NCI-H2029 treated with DMSO at 0.1 percent for 48 hours (cell line): Measurements from ENCODE around the gene PDLIM7.
A peak's percentile ranks its signal among the peaks of the same experiment; 100 is the strongest.

Experiments used
- DNase-seq: peaks from one replicate; lab custom pipeline; 2025; lab: John Stamatoyannopoulos, UW

The PDLIM7 gene

DNA sequence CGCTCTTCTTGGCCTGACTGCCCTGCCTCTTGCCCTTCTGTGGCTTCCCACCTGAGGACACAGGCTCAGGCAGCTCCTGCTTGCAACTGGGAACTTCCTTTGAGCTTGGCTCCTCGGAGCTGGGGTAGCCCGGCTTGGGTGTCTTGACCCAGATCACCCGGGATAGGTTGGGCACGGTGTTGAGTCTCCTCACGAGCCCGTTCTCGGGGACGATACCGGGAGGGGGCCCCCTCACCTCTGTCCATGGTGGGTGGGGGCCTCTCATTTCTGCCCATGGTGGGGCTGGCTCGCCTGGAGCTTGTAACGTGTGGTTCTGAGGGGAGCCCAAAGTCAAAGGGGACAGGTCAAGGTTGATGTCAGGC lies 27.1 kb upstream of the PDLIM7 start:
- no peak for DNase-seq

DNA sequence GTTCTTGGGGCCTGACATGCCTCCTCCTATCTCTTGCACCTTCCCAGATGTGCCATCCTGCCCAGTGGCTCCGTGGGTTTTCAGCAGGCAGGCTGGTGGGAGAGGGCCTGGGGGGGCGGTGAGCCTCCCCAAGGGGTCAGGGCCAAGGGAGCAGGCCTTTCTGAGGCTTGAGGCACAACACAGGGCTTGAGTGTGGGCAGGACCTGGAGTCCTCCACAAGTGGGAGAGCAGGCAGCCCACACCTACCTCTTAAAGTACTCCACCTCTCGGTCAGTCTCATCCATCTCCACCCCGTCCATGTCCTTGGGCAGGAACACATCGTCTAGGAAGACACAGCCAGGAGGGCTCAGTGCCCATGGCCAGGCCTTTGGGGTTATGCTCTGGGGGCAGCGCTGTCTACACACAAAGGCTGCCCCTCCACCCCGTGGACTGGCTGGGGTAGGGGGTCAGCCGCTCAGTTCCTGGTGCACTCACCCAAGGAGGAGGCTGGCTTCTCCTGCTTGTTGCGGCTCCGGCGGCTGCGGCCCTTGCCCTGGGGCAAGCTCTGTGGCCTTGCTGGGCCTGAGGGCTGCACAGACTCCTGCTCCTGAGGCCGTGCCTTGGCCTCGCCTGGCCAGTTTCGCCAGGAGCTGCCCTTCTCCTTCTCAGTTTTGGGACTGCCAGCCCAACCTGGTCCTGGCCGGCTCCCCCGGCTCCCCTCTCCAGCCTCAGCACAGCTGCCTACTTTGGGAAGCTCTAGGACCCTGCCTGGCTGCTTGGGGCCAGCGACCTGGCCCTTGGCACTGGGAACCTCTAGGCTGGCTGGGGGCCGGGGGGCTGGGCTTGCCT lies 26.5 kb upstream of the PDLIM7 start:
- DNase-seq = no peak

DNA sequence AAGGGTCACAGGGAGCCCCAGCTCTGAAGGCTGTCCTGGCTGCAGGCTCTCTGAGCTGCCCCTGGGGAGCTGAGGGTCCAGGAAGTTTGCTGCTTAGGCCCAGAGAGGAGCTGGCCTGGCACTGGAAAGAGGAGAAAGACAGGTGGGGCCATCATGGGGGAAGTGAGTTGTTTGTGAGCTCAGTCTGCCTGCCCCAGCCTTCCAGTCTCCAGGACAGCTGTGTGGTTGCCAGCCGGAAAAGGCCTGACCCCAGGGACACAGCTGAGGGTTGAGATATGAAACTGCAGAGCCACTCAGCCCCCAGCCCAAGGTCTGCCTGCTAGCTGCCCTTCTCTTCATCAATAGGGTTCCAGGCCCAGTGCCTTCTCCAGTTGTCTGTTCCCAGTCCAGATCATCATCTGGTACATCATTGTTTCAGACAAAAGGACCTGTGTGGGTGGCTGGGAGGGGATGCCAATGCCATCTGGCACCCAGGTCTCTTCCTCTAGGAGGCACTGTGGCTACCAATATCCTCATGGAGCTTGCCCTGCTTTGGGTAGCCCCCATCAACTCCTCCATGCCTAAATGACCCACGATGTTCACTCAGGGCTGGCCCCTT lies 23.6 kb upstream of the PDLIM7 start:
- no peak for DNase-seq

DNA sequence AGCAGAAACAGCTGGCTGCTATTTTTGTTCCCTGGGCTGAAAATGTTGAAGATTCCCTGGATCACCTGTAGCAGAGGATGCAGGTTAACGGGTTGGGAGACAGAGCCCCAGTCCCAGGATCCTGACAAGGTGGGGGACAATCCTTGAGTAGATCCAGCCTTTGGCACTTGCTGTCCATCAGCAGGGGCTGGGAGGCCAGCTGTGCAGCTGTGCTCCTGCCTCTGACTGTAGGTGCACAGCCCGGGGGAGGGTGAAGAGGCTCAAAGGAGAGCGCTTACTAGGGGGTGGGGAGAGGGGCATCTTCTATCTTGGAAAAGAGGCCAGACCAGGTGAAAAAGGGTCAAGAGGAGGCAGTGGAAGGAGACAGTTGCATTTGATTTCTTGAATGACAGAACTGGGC lies 22.9 kb upstream of the PDLIM7 start:
- no peak for DNase-seq

DNA sequence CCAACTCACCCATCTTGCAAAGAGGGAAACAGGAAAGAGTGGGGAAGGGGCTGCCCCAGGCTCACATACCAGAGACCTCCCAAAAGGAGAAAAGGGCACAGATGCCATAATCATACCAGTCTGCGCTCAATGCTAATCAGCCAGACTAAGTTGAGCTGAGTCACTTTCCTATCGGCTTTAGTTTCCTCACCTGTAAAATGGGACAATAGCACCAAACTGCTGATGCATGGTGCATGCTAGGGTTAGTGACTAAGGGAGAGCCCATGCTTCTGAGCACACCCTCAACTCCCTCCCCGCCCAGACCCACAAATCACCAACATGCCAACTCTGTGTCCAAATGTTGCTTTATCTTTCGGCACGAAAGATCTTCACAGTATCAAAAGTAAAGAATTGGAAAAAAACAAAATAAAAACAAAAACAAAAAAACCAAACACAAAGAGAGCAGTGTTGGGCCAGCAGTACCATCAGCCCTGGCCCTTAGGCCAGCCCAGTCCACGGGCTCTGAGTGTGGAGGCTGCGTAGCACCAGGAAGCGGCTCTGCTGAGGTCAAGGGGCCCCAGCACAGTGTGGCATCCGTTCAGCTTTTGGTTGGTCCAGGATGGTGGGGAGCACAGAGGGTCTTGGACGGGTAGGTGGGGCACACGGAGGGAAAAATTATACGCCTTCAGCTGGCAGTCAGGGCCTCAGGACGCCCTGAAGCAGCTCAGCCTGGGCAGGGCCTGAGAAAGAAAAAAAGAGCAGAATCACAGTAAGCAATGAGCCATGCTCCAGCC lies 22.2 kb upstream of the PDLIM7 start:
- DNase-seq = no peak

DNA sequence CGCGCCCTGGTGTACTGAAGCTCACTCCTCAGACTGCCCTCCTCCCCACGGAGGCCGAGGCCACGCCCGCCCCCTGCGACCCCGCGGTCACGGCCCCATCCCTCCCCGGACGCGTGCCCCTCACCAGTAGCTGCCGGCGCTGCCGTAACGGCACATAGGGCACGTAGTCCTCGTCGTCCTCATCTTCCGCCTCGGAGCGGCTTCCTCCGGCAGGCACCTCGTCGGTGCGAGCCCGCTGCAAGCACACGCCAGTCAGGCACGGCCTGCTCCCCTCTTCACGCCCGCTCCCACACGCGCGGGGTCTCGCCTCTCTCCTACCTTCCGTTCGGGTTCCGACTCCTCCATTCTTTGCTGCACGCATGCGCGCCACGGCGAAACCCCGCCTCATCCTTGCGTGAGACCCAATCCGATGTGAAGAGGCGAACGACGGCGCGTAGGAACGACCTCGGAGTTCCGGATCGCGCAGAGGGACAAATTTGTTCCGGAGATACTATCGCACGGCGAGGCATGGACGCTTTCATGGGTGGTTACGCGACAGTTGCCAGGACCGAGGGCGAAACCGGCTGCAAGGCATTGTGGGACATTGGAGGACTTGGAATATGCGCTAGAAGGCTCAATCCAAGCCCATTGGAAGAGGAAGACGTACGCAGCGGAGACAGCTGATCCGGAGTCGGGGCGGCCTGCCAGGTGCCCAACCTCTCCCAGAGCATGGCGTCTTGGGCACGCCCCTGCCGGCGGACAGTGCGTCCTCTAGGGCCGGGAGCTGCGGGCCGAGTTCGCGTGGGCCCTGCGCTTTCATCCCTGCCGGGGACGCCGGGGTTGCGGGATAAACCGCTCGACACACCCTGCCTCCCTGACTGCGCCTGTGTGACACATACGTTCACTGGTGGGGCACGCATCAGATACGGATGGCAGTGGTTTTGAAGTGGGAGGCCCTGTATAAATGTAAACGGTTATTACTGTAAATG lies 19.5 kb upstream of the PDLIM7 start, which contains the start of gene DDX41:
Gene DDX41, minus strand, starts transcription at position 361 of the 968 bp plus-strand sequence. Its CDS starts 16 bp downstream, at position 345.
- peak; percentile 95 for DNase-seq

DNA sequence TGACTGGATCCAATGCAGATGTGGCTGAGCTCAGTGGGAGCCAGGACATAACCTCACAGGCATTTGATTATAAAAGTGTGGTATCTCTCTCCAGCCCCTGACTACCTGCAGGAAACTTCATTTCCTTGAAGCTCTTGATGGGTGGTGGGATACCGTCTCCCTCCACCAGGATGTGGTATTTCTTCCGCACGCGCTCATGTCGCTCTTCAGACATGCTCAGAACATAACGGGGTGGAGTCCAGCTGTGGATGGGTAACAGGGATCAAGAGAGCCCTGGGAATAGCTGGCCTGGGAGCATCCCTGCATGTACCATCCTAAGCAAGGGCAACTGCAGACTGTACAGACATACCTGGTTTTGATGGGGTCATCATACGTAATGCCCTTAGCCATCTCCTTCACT lies 18.2 kb upstream of the PDLIM7 start:
- DNase-seq = no peak

DNA sequence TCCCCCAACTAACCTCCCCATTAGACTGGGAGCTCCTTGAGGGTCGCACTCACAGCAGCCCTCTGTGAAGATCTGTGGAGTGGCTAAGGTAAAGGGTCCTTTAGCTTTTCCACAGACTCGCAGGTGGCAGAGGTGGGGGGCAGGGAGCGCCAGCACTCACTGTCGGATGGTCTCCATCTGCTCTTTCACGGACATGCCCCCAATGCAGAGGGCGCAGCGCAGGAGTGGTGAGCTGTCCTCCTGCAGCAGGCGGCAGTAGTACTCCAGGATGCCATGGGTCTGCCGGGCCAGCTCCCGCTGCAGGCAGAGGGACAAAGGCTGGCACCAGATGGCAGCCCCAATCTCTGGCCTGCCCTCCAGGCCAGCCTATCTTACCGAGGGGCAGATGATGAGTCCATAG lies 17.1 kb upstream of the PDLIM7 start:
- no peak for DNase-seq

DNA sequence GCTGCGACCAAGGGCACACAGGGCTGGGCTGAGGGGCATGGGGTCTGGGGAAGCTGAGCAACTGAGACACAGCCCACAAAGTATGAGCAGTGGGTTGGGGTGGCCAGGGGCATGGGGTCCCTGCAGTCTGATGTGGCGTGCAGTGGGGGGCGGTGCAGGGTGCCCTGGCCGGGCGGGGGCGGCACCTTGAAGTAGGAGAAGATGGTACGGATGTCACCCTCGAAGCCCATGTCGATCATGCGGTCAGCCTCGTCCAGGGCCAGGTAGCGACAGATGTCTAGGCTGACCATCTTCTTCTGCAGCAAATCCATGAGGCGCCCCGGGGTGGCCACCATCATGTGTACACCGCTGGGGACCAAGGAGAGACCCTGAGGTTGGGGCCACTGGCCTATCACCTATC lies 16.1 kb upstream of the PDLIM7 start:
- DNase-seq = no peak

DNA sequence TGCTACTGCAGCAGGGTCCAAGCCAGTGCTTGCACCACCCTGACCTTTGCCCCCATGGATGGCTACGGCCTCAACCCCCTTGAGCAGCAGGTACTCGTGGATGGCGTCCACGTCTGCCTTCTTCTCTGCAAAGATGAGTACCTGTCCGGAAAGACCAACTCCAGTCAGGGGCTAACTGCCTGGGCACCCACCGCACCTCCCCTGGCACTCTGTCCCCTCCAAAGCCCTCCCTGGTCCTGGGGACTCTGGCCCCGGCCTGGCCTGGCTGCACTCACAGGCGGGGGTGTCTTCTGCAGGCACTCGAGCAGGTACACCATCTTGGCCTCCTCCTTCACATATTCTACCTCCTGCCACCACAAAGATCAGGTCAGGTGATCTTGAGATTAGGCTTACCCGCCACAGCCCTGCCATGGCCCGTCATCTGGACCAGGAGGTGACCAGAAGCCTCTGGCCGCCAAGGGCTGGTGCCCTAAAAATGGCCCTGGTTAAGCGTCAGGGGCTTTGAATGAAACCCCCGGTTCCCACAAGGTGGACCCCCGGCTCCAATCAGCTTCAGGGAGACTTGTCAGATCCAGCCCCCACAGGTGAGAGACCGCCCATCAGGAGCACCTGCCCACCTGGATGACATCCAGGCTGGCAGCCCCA lies 15.5 kb upstream of the PDLIM7 start:
- no peak for DNase-seq

DNA sequence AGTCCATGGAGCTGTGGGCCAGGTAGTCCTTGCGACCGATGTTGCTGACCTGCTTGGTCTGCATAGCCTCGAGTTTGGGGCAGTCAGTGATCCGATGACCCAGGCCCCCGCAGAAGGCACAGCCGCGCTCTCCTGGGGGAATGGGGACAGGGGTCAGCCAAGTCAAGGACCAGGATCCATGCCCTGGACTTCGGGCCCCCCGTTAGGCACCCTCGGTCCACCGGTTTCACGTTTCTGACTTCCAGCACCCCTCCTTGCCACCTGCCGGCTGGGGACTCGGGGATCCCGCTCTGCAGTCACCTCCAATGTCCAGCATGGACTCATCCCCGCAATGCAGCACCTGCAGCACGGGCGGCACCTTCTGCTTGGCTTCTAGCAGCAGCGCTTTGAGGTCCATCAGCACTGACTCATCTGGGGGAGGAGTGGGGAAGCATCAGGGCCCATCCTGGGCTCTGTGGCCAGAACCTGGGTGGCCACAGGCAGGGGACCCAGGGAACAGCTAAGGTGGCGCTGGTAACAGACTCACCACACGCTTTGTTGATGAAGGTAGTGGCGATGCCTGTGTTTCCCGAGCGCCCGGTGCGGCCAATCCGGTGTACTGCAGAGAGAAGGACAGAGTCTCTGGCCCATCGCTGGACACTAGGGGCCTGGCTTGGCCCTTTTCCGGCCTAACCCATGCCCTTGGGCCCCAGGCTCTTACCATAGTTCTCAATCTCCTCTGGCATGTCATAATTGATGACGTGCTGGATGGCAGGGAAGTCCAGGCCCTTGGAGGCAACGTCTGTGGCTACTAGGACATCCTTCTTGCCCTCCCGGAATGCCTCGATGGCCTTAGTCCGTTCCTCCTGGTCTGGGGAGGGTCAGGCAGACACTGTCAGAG lies 14.6 kb upstream of the PDLIM7 start:
- no peak for DNase-seq

DNA sequence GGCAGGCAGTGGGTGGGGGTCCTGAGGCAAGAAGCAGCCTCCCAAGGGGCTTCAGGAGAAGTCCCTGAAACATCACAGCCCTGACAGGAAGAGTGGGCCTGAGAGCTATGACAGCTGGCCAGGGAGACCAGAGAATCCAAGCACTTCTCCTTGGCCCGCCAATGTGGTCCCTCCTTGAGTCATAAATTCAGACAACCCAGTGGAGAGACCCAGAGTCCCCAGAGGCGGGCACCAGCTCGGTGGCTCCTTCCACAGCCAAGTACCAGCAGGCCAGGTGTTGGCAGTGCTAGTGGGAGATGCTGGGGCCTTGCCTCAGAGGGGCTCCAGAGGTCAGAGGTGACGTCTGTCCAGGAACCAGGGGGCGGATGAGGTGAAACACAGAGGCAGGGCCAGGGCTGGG lies 13.8 kb upstream of the PDLIM7 start:
- DNase-seq = no peak

DNA sequence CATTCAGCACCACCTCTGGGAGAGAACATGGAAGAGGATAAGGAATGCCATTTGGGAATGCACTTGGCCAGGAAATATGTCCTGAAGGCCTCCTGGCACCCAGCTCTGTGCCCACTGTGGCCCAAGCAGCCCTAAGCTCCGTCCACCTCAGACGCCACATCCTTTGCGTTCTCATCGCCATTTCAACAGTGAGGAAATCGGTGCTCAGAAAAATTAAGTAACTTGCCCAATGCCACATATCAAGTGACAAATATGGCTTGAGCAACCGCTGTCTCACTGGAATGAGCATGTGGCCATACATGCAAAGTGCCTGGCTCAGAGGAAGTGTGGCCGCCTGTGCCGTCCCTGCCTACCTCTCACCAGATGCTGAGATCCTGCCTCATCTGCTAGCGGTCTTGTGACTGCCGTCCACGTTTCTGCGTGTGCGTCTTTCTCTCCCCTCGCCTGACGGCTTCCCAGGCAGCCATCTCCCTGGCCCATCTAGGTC lies 13.2 kb upstream of the PDLIM7 start:
- no peak for DNase-seq

DNA sequence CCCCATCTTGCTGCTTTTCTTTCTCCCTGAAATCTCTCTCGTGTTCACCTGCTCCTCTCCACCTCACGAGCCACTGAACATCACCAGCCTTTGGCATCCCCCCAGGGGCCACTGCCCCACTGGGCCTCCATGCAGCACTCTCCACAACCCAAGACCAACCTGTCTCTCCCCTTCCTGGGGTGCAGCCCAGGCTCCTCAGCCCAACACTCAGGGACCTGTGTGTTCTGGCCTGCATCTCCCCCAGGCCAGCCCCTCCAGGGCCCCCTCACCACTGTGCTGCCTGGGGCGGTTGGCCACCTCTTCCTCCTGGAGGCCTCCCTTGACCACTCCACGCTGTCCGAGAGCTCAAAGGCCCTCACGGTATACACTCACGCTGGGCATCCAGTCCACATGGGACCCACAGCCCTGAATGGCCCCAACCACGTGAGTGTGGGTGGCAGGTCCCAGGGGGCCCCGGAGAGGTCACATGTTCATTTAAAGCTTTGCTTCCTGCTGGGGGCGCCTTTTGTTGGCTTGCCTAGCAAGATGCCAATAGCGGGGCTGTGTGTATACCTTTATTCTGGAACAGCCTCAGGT lies 12.7 kb upstream of the PDLIM7 start:
- no peak for DNase-seq

DNA sequence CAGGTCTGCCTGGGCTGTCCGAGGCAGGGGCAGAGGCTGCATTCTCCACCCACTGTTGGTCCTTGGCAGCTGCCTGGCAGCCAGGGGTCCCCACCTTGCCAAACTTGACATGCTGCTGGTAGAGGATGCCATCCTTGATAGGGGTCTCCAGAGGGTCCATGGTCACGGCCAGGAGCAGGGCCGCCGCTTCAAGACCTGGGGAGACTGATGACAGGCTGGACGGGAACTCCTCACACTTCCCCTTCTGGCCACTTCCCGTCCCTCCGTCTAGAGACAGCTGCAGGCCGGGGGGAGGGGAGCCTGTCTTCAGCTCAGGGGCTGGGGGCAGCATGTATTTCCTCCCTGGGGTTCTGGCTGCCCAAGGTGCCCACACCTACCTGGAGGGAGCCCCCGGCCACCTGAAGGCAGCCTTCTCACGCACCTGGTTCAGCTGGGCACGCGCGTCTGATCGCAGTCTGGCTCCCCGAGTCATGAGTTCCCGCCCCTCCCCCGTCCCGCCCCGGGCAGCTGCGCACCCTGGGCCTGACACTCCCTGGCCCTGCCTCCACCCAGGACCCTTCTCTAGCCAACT lies 12.1 kb upstream of the PDLIM7 start, which contains the start of gene DOK3:
Gene DOK3, minus strand, starts transcription at position 446 of the 571 bp plus-strand sequence. Its CDS starts 286 bp downstream, at position 160.
- DNase-seq = no peak

DNA sequence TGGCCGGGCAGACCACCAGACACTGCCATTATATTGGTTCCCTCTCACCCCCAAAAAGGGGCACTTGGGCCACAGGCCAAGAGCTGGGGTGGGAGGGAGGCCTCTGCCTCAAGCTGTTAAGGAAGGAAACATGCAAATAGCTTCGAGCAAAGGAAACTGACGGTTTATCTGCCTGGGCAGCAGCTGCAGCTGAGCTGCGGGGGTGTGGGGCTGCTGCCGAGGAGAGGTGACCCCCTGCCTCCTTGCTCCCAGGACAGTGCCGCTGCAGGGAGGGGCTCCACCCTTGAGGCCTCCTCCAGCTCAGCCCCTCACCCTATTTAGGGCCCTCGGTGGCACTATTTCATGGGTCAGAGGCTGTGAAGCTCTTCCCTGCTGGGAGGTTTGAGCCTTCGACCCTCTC lies 11.4 kb upstream of the PDLIM7 start:
- no peak for DNase-seq

DNA sequence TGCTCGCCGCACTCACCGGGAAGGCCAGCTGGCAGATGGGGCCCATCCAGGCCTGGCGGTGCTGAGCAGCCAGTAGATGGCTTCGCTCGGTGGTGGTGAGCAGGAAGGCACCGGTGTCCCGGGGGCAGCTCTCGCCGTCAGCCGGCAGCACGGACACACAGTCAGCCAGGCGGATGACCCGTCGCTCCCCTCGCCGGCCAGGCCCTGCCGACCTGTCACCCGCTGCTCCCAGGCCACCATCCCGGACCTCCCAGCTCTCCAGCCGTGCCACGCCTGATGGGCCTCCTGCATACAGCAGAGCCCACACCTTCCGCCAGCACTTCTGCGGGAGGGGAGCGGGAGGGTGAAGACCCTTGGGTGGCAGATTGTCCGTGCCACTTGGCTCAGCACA lies 10.8 kb upstream of the PDLIM7 start:
- DNase-seq = no peak

DNA sequence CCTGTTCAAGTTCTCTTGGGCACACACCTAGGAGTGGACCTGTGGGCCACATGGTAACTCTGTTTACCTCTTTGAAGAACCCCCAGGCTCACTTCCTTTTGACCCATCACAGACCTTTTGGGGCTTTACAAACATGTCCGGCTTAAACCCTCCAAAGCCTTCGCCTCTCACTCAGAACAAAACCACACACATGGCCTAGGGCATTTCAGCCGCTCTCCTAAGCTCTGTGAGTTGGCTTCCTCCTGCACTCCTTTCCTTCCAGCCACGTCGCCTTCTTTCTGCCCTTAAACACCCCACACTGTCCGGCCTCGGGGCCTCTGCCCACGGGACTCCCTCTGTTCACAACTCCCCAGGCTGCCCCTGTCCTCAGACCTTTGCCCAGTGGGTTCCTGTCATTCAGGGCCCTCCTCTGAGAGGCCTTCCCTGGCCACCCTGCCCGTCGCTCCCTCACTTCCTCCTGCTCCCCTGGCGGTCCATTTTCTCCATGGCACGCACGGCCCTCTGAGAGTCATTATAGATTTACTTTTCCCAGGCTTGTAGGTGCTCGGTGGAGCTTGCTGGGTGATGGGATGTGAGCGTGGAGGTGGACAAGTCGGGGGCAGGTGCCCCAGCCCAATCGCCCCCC lies 10.3 kb upstream of the PDLIM7 start:
- no peak for DNase-seq

DNA sequence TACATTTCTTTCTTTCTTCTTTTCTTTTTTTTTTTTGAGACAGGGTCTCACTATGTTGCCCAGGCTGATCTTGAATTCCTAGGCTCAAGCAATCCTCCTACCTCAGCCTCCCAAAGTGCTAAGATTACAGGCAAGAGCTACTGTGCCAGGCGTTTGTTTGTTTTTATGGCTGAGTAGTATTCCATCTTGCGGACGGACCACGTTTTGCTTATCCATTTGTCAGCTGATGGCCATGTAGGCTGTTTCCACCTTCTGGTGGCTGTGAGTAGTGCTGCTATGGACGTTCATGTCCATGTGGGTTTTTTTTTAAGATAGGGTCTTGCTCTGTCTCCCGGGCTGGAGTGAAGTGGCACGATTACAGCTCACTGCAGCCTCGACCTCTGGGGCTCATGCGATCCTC lies 9.8 kb upstream of the PDLIM7 start:
- DNase-seq = no peak
